HG03139 (cell line): ENCODE results near the gene COL13A1.

Experiments used
- ATAC-seq: cut with Tn5 transposase; IDR thresholded peaks from one replicate; pipeline ENCODE4 v1.9.1; 2021; ENCODE audit not compliant: unreplicated experiment

COL13A1 gene

GRCh38 chr10:69939481-69939880 lies 137.8 kb downstream of the COL13A1 start:
- ATAC-seq: no peak

GRCh38 chr10:69941730-69942129 lies 140.0 kb downstream of the COL13A1 start:
- no peak for ATAC-seq

- ATAC-seq: no peak
These were observed 141.7 kb downstream of the COL13A1 start for GRCh38 chr10:69943292-69943820.

GRCh38 chr10:69944761-69945160 lies 143.1 kb downstream of the COL13A1 start:
- no peak for ATAC-seq

- ATAC-seq: no peak
These were observed 146.6 kb downstream of the COL13A1 start for GRCh38 chr10:69948261-69948660.

- ATAC-seq: no peak
These were observed 148.1 kb downstream of the COL13A1 start for GRCh38 chr10:69949770-69950169.

- no peak for ATAC-seq
These were observed 150.0 kb downstream of the COL13A1 start for GRCh38 chr10:69951658-69952057.

GRCh38 chr10:69952069-69952800 lies 150.5 kb downstream of the COL13A1 start:
- no peak for ATAC-seq

GRCh38 chr10:69952821-69953221 lies 151.1 kb downstream of the COL13A1 start:
- no peak for ATAC-seq

- no peak for ATAC-seq
These were observed 152.1 kb downstream of the COL13A1 start for GRCh38 chr10:69953851-69954250.

GRCh38 chr10:69955211-69955805 lies 153.6 kb downstream of the COL13A1 start:
- no peak for ATAC-seq

- no peak for ATAC-seq
These were observed 154.4 kb downstream of the COL13A1 start for GRCh38 chr10:69955897-69956740.

- no peak for ATAC-seq
These were observed 155.1 kb downstream of the COL13A1 start for GRCh38 chr10:69956741-69957230.

- ATAC-seq: no peak
These were observed 155.7 kb downstream of the COL13A1 start for GRCh38 chr10:69957241-69957885.

GRCh38 chr10:69957886-69958555 lies 156.3 kb downstream of the COL13A1 start:
- ATAC-seq: no peak

GRCh38 chr10:69958556-69958902 lies 156.8 kb downstream of the COL13A1 start:
- ATAC-seq: no peak

- ATAC-seq: no peak
These were observed 158.2 kb downstream of the COL13A1 start for GRCh38 chr10:69959911-69960310.

GRCh38 chr10:69960606-69960987 lies 158.9 kb downstream of the COL13A1 start:
- no peak for ATAC-seq

GRCh38 chr10:69960988-69961880 lies 159.5 kb downstream of the COL13A1 start:
- ATAC-seq: no peak
